H1 (cell line): ENCODE measurements around the gene SLC25A20. TPM values are rescaled to one million over a fixed set of nuclear protein-coding genes. Genes with fewer than 3 reads are reported as not detected.

Source experiments
- CTCF ChIA-PET: fragments of 300-600 bp; sonication (Branson Sonifier 250); formaldehyde crosslinking; loops from one replicate; lab custom pipeline; 2021; ENCODE audit not compliant: partially characterized antibody; lab: Charles Lee
- POLR2A ChIA-PET: fragments of 300-600 bp; sonication (Branson Sonifier 250); formaldehyde crosslinking; loops from one replicate; lab custom pipeline; 2021; ENCODE audit warnings: inconsistent platforms; ENCODE audit not compliant: partially characterized antibody; lab: Charles Lee
- DNase-seq, 2 experiments: peaks; one replicate each; pipeline versions ENCODE4 v3.0.0 to v3.0.0-alpha.2; 2010 to 2022; ENCODE audit warnings: low spot score in 2 of 2, low read depth in 1 of 2, mixed read lengths in 1 of 2
- FAIRE-seq: peaks from 2 replicates; lab custom pipeline; 2011; peaks lifted over from hg19 to GRCh38; lab: Jason Lieb, UNC
- H2AFZ ChIP-seq: 2 replicates; pipeline ENCODE4 v1.8.1; 2012; ENCODE audit warnings: low read length, inconsistent platforms
- H2AK5ac ChIP-seq: 2 replicates; pipeline ENCODE4 v1.6.1; 2013; ENCODE audit warnings: low read depth, low read length
- H2BK120ac ChIP-seq: replicated peaks from 2 replicates; pipeline ENCODE3; 2013; ENCODE audit warnings: low read depth, low read length, inconsistent platforms
- H2BK12ac ChIP-seq: 2 replicates; pipeline ENCODE4 v1.6.1; 2013; ENCODE audit warnings: low read depth, low read length
- H2BK15ac ChIP-seq: 2 replicates; pipeline ENCODE4 v1.6.1; 2013; ENCODE audit warnings: low read length
- H2BK20ac ChIP-seq: 2 replicates; pipeline ENCODE4 v1.6.1; 2013; ENCODE audit warnings: low read length
- H2BK5ac ChIP-seq: 2 replicates; pipeline ENCODE4 v1.6.1; 2013; ENCODE audit warnings: low read depth, low read length
- H3K14ac ChIP-seq: 2 replicates; pipeline ENCODE4 v1.6.1; 2013; ENCODE audit warnings: inconsistent platforms; ENCODE audit not compliant: insufficient read length
- H3K18ac ChIP-seq: 2 replicates; pipeline ENCODE4 v1.6.1; 2013; ENCODE audit warnings: low read length; ENCODE audit errors: extremely low read depth
- H3K23ac ChIP-seq: 2 replicates; pipeline ENCODE4 v1.6.1; 2013; ENCODE audit warnings: inconsistent platforms; ENCODE audit not compliant: insufficient read length
- H3K23me2 ChIP-seq: 2 replicates; pipeline ENCODE4 v1.6.1; 2013; ENCODE audit warnings: low read depth, low read length
- H3K27ac ChIP-seq: 2 replicates; pipeline ENCODE4 v1.6.1; 2011; ENCODE audit warnings: low read depth, low read length, inconsistent platforms
- H3K27me3 ChIP-seq, 4 experiments: replicated peaks in 1 of 4; 1 replicate in 1 of 4; 2 replicates in 3 of 4; pipeline versions ENCODE4 v1.6.1 to v1.8.1; 2011 to 2013; ENCODE audit warnings: low read length in 3 of 4, mild to moderate bottlenecking in 3 of 4, inconsistent platforms in 2 of 4, mixed read lengths in 2 of 4, moderate library complexity in 1 of 4; ENCODE audit not compliant: control insufficient read depth in 3 of 4, insufficient read depth in 3 of 4; ENCODE audit errors: extremely low read depth in 1 of 4
- H3K36me3 ChIP-seq, 4 experiments: 2 replicates each; pipeline versions ENCODE4 v1.6.1 to v1.8.1; 2011 to 2013; ENCODE audit warnings: mild to moderate bottlenecking in 4 of 4, low read length in 3 of 4, moderate library complexity in 2 of 4, control low read depth in 1 of 4, inconsistent platforms in 1 of 4; ENCODE audit not compliant: insufficient read depth in 4 of 4, control insufficient read depth in 2 of 4
- H3K4ac ChIP-seq: replicated peaks from 2 replicates; pipeline ENCODE3; 2013; ENCODE audit warnings: low read length, low read depth, mixed read lengths, inconsistent platforms; ENCODE audit not compliant: insufficient read length
- H3K4me1 ChIP-seq, 4 experiments: replicated peaks in 1 of 4; 1 replicate in 1 of 4; 2 replicates in 3 of 4; pipeline versions ENCODE4 v1.6.1 to v1.8.1; 2011 to 2013; ENCODE audit warnings: low read length in 3 of 4, inconsistent platforms in 2 of 4, mixed read lengths in 1 of 4; ENCODE audit not compliant: insufficient read depth in 4 of 4, control insufficient read depth in 3 of 4
- H3K4me2 ChIP-seq, 2 experiments: 2 replicates each; pipeline versions ENCODE4 v1.6.1 to v1.8.1; 2011 to 2013; ENCODE audit warnings: low read depth in 2 of 2, low read length in 2 of 2, control low read depth in 1 of 2, inconsistent platforms in 1 of 2, mild to moderate bottlenecking in 1 of 2; ENCODE audit not compliant: insufficient read depth in 1 of 2
- H3K4me3 ChIP-seq, 4 experiments: fragments of 200-600, 300-600 bp in 1 of 4; sonication (generic), shearing (Covaris generic), sonication (Bioruptor Twin) in 1 of 4; 2 replicates each; pipeline versions ENCODE4 v1.5.1 to v1.8.1; 2011 to 2016; ENCODE audit warnings: low read length in 4 of 4, low read depth in 3 of 4, control low read depth in 2 of 4, inconsistent platforms in 2 of 4, mild to moderate bottlenecking in 2 of 4, mixed read lengths in 1 of 4, moderate library complexity in 1 of 4; ENCODE audit not compliant: insufficient read depth in 2 of 4; ENCODE audit errors: extremely low read depth in 1 of 4
- H3K56ac ChIP-seq: replicated peaks from 2 replicates; pipeline ENCODE3; 2013; ENCODE audit warnings: low read depth, mild to moderate bottlenecking, mixed read lengths, low read length, inconsistent platforms; ENCODE audit not compliant: insufficient read length
- H3K79me1 ChIP-seq: 2 replicates; pipeline ENCODE4 v1.6.1; 2013; ENCODE audit warnings: low read depth, low read length, control low read depth
- H3K79me2 ChIP-seq, 2 experiments: 2 replicates each; pipeline versions ENCODE4 v1.6.1 to v1.8.1; 2012 to 2013; ENCODE audit warnings: low read length in 2 of 2, mild to moderate bottlenecking in 2 of 2, inconsistent platforms in 1 of 2; ENCODE audit not compliant: insufficient read depth in 2 of 2, control insufficient read depth in 1 of 2
- H3K9ac ChIP-seq, 4 experiments: replicated peaks in 1 of 4; 1 replicate in 1 of 4; 2 replicates in 3 of 4; pipeline versions ENCODE4 v1.6.1 to v1.8.1; 2011 to 2013; ENCODE audit warnings: low read depth in 3 of 4, low read length in 3 of 4, control low read depth in 2 of 4, mild to moderate bottlenecking in 2 of 4, moderate library complexity in 2 of 4, inconsistent platforms in 1 of 4; ENCODE audit errors: extremely low read depth in 1 of 4
- H3K9me3 ChIP-seq, 2 experiments: 2 replicates each; pipeline versions ENCODE4 v1.6.1 to v1.8.1; 2012 to 2013; ENCODE audit warnings: mild to moderate bottlenecking in 2 of 2, moderate library complexity in 2 of 2, control low read depth in 1 of 2, inconsistent platforms in 1 of 2, low read depth in 1 of 2, low read length in 1 of 2, mixed read lengths in 1 of 2; ENCODE audit not compliant: insufficient read depth in 2 of 2
- H4K20me1 ChIP-seq, 2 experiments: replicated peaks in 1 of 2; 2 replicates each; pipeline versions ENCODE3 to v1.8.1; 2011 to 2013; ENCODE audit warnings: inconsistent platforms in 2 of 2, low read length in 2 of 2, mild to moderate bottlenecking in 1 of 2; ENCODE audit not compliant: insufficient read depth in 2 of 2, control insufficient read depth in 1 of 2
- H4K5ac ChIP-seq: 2 replicates; pipeline ENCODE4 v1.6.1; 2013; ENCODE audit warnings: low read length, low read depth, mixed read lengths, inconsistent platforms; ENCODE audit not compliant: insufficient read length
- H4K8ac ChIP-seq: 2 replicates; pipeline ENCODE4 v1.8.0; 2013; ENCODE audit warnings: mild to moderate bottlenecking, moderate library complexity, low read length, inconsistent platforms; ENCODE audit not compliant: insufficient read depth; ENCODE audit errors: extremely low read depth
- H4K91ac ChIP-seq: replicated peaks from 2 replicates; pipeline ENCODE3; 2013; ENCODE audit warnings: low read length, mixed read lengths, inconsistent platforms; ENCODE audit not compliant: insufficient read length
- BRCA1 ChIP-seq: IDR thresholded peaks from 2 replicates; pipeline ENCODE4 v1.6.1; 2012; ENCODE audit warnings: low read depth, low read length, improper control_type of control experiment
- CREB1 ChIP-seq: IDR thresholded peaks from 2 replicates; pipeline ENCODE4 v1.6.1; 2012; ENCODE audit warnings: inconsistent platforms
- EP300 ChIP-seq, 2 experiments: IDR thresholded peaks; 1 replicate in 1 of 2; 2 replicates in 1 of 2; pipeline ENCODE4 v1.6.1; 2011 to 2012; ENCODE audit warnings: low read depth in 2 of 2, low read length in 2 of 2, mild to moderate bottlenecking in 2 of 2, borderline replicate concordance in 1 of 2, inconsistent platforms in 1 of 2, moderate library complexity in 1 of 2
- MAFK ChIP-seq: IDR thresholded peaks from 2 replicates; pipeline ENCODE4 v1.6.1; 2012; ENCODE audit warnings: low read depth, mild to moderate bottlenecking, improper control_type of control experiment, low read length
- PHF8 ChIP-seq: fragments of 200-600 bp; sonication (generic); conservative IDR thresholded peaks from 2 replicates; pipeline ENCODE4 v1.7.1; 2012; ENCODE audit warnings: low read depth, mild to moderate bottlenecking, inconsistent platforms, low read length, moderate library complexity
- SAP30 ChIP-seq: fragments of 300-600 bp; sonication (generic); IDR thresholded peaks from 2 replicates; pipeline ENCODE4 v1.7.1; 2012; ENCODE audit warnings: low read length, moderate library complexity, mild to moderate bottlenecking, inconsistent platforms; ENCODE audit not compliant: insufficient read depth, insufficient replicate concordance
- SIRT6 ChIP-seq: IDR thresholded peaks from one replicate; pipeline ENCODE4 v1.7.1; 2012; ENCODE audit warnings: low read length, inconsistent platforms
- SP2 ChIP-seq: IDR thresholded peaks from 2 replicates; pipeline ENCODE4 v1.6.1; 2012; ENCODE audit warnings: mild to moderate bottlenecking, low read length, inconsistent platforms
- SUZ12 ChIP-seq: fragments of 200-600 bp; sonication (generic); IDR thresholded peaks from 2 replicates; pipeline ENCODE4 v1.6.1; 2012; ENCODE audit warnings: mild to moderate bottlenecking, inconsistent platforms, low read length, moderate library complexity, mixed read lengths
- TBP ChIP-seq: IDR thresholded peaks from 2 replicates; pipeline ENCODE4 v1.6.1; 2011; ENCODE audit warnings: low read depth, low read length, improper control_type of control experiment
- WGBS, 2 experiments: shearing (Covaris generic) in 1 of 2; methylation state at CpG; one replicate each; pipeline versions ENCODE4 v1.1.6 to v1.1.7; 2013 to 2015; ENCODE audit warnings: low lambda C conversion rate in 2 of 2, mixed read lengths in 2 of 2, inconsistent platforms in 1 of 2, low coverage in 1 of 2, missing lambda C conversion rate in 1 of 2; ENCODE audit not compliant: insufficient replicate concordance in 2 of 2, insufficient coverage in 1 of 2, insufficient read length in 1 of 2; ENCODE audit errors: extremely low coverage in 1 of 2, missing lambda C conversion rate in 1 of 2; 5-methylcytosine and 5-hydroxymethylcytosine counted together
- polyA plus RNA-seq, 7 experiments: library from polyadenylated mRNA; depleted of rRNA in 3 of 7; stranded (reverse) in 5 of 7; unstranded in 2 of 7; fragments of >200 nt in 5 of 7; fragments of 200-250 nt in 2 of 7; gene quantifications; 1 replicate in 5 of 7; 2 replicates in 1 of 7; 4 replicates in 1 of 7; pipeline versions ENCODE4 v1.2.1 to v1.2.3, GENCODE V29; 2011 to 2013; ENCODE audit warnings: missing spikeins in 2 of 7, mixed read lengths in 2 of 7
- total RNA-seq: library from RNA; stranded (reverse); fragmentation: NEBNext Ultra II Directional; extraction: Animal tissue kit (Norgen Biotek cat#: 25700); gene quantifications from 2 replicates; pipeline ENCODE4 v1.2.1, GENCODE V29; 2021
- TF ChIP-seq, protein P1 (sequence below): IDR thresholded peaks from 2 replicates; pipeline ENCODE4 v1.6.1; 2012; ENCODE audit warnings: low read length, inconsistent platforms

SLC25A20 gene
- total and polyA plus RNA-seq, 2 of the 8 experiments (the other 6 are each of a cell fraction or from before 2014, with no cell fraction given), result 3.8 to 4.0 TPM

DNA sequence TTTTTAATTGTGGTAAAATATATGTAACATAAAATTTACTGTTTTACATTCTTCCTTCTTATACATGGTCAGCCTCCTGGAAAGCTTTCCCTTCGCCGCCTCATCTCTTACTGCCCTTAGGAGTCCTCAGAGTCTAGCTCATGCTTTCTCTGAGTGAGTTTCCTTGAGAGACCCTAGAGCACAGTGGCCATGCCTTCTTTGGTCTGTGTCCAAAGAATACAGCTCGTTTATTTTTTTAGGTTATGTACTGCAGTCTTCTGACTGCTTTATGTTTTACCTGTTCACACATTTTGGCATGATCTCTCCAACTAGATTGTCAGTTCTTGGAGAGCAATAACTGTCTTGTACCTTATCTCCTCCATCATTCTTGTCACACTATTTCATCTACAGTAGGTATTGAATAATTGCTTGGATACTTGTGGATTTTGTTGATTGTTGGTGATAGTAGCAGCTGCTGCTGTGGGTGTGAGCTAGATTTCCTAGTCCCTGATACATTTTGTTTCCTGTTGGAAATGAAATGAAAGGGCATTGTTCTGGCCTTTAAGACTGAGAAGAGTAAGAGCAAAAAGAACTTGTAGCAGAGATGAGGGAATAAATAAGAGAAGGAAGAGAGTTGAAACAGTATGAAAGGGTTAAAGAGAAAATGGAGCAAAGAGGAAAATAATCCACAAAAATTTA, 30.8 kb upstream of the SLC25A20 start:
- Histone ChIP-seq H3K27ac (no peak overlapping the region), H3K4me1 (no peaks in the 10 kb centered on the region), H3K23me2 (no peaks in the 10 kb centered on the region), H3K4ac (no peak overlapping the region), H4K20me1 (peaks cover 12 to 16% of the 10 kb centered on the region in 2 experiments), H2BK120ac (no peak overlapping the region), H2AFZ (no peak overlapping the region), H3K36me3 (peaks cover 4 to 55% (median 26%) of the 10 kb centered on the region in 4 experiments; a peak in 7 of 8 replicates), H3K9me3 (no peaks in the 10 kb centered on the region), H3K14ac (no peak overlapping the region), H2BK12ac (no peak overlapping the region), H3K4me3 (no peak overlapping the region), H3K23ac (no peak overlapping the region), H4K8ac (no peak overlapping the region), H3K56ac (no peak overlapping the region), H2BK5ac (no peak overlapping the region), H4K5ac (no peak overlapping the region), H3K79me2 (peaks cover 9 to 90% of the 10 kb centered on the region in 2 experiments), H4K91ac (no peak overlapping the region), H3K18ac (no peak overlapping the region), H2BK20ac (no peak overlapping the region), H2AK5ac (no peak overlapping the region), H3K9ac (no peak overlapping the region), H2BK15ac (no peak overlapping the region), H3K79me1 (peaks cover 6% of the 10 kb centered on the region), H3K4me2 (no peak overlapping the region), H3K27me3 (no peaks in the 10 kb centered on the region)
- 94% methylated on average over 3 of the region's 3 CpGs; no CpG with 5 or more reads in 1 of the 2 experiments for WGBS, 2 experiments
- POLR2A ChIA-PET, result interaction anchor here (0.7 to 1.7 kb wide), 5 partner anchors 9 to 751 kb away, joined by 3 to 6 read pairs (median 4); partner anchors contain the start of gene ARIH2
- FAIRE-seq, result no peak
- CTCF ChIA-PET, result interaction anchor here (1.6 to 4.0 kb wide), 3 partner anchors 10 to 294 kb away, joined by 3 to 14 read pairs (median 9); partner anchors contain the start of gene SLC26A6
- no peak for DNase-seq
- TF ChIP-seq BRCA1 (no peak), MAFK (no peak), SUZ12 (no peak), EP300 (IDR thresholded peaks at IDR 0.05; ENCODE audit: borderline replicate concordance in 1 of 2, low read depth in 2 of 2, low read length in 2 of 2) (no peak), TBP (no peak), SP2 (no peak), SIRT6 (no peak), PHF8 (no peak), SAP30 (no peak), CREB1 (no peak)
- TF ChIP-seq, protein P1, sequence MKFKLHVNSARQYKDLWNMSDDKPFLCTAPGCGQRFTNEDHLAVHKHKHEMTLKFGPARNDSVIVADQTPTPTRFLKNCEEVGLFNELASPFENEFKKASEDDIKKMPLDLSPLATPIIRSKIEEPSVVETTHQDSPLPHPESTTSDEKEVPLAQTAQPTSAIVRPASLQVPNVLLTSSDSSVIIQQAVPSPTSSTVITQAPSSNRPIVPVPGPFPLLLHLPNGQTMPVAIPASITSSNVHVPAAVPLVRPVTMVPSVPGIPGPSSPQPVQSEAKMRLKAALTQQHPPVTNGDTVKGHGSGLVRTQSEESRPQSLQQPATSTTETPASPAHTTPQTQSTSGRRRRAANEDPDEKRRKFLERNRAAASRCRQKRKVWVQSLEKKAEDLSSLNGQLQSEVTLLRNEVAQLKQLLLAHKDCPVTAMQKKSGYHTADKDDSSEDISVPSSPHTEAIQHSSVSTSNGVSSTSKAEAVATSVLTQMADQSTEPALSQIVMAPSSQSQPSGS, result no peak
